Tibial nerve (tissue), 4 donors: ENCODE measurements around the gene RYR3. TPM values are rescaled to one million over a fixed set of nuclear protein-coding genes. Genes with fewer than 3 reads are reported as not detected.

Source experiments
- DNase-seq, 2 donors: peaks; one replicate each; pipeline ENCODE4 v3.0.0-alpha.2; 2019; ENCODE audit warnings: low spot score in 2 of 2
- H3K27ac ChIP-seq, 4 donors: fragments of 200-600 bp; sonication (generic) in 3 of 4; one replicate each; pipeline ENCODE4 v1.5.1; 2017 to 2019; ENCODE audit warnings: mild to moderate bottlenecking in 1 of 4
- H3K27me3 ChIP-seq, 2 donors: fragments of 200-600 bp; sonication (generic) in 1 of 2; one replicate each; pipeline versions ENCODE4 v1.5.1 to v1.6.0; 2017 to 2019
- H3K36me3 ChIP-seq, 3 donors: fragments of 200-600 bp; sonication (generic); one replicate each; pipeline ENCODE4 v1.5.1; 2018 to 2019
- H3K4me1 ChIP-seq, 4 donors: fragments of 200-600 bp; sonication (generic) in 3 of 4; one replicate each; pipeline ENCODE4 v1.5.1; 2017 to 2019
- H3K4me3 ChIP-seq, 4 donors: fragments of 200-600 bp; sonication (generic) in 3 of 4; one replicate each; pipeline ENCODE4 v1.5.1; 2017 to 2019; ENCODE audit warnings: mild to moderate bottlenecking in 1 of 4, moderate library complexity in 1 of 4
- H3K9me3 ChIP-seq, 4 donors: fragments of 200-600 bp; sonication (generic) in 3 of 4; one replicate each; pipeline ENCODE4 v1.5.1; 2017 to 2019
- EP300 ChIP-seq, 2 donors: sonication (generic); formaldehyde crosslinking; IDR thresholded peaks; one replicate each; pipeline ENCODE4 v1.6.1; 2017; ENCODE audit warnings: antibody characterized with exemption in 2 of 2, mild to moderate bottlenecking in 1 of 2
- POLR2A ChIP-seq, 2 donors: fragments of 450-650 bp; IDR thresholded peaks; one replicate each; pipeline ENCODE4 v1.6.1; 2017; ENCODE audit warnings: antibody characterized with exemption in 2 of 2, mild to moderate bottlenecking in 2 of 2, moderate library complexity in 2 of 2
- WGBS, 2 donors: methylation state at CpG; one replicate each; pipeline ENCODE4 v1.1.5; 2018; 5-methylcytosine and 5-hydroxymethylcytosine counted together
- total RNA-seq, 4 donors: library from RNA; depleted of rRNA; stranded (reverse); fragments of >200 nt; gene quantifications; one replicate each; pipeline ENCODE4 v1.1.0, GENCODE V29; 2016
- TF ChIP-seq, protein P1 (sequence below), 5 experiments: fragments of 200-600 bp in 3 of 5; fragments of 450-650 bp in 2 of 5; sonication (generic) in 3 of 5; IDR thresholded peaks; one replicate each; pipeline ENCODE4 v1.5.1; 2016 to 2019; ENCODE audit warnings: antibody characterized with exemption in 5 of 5, mild to moderate bottlenecking in 3 of 5, moderate library complexity in 2 of 5

The RYR3 gene
- total RNA-seq, 4 donors from 2014 or later, result 1.2 to 7.0 (median 5.4) TPM

DNA sequence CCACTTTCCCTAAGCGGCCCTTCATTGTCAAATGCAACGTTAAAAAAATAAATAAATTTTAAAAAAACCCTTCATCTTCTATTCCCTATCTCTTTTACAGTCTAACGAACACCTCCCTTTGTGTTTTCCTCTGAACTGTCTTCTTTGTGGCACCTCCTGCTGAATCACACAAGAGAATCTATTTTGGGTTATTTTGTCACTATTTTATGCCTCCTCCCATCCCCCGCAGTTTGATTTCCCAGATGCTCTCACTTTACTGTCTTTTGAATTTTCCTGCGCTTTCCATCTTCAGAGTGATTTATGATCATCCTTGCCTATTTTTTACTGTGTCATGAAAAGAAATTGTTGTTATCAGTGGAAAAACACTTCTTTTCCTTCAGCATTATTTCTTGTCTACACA, 32.5 kb downstream of the RYR3 start:
- no peaks in the 10 kb centered on the region for H3K9me3 ChIP-seq
- no peaks in the 10 kb centered on the region for H3K4me1 ChIP-seq
- 66% methylated on average over 5 of the region's 5 CpGs for WGBS, 2 donors
- TF ChIP-seq, protein P1, sequence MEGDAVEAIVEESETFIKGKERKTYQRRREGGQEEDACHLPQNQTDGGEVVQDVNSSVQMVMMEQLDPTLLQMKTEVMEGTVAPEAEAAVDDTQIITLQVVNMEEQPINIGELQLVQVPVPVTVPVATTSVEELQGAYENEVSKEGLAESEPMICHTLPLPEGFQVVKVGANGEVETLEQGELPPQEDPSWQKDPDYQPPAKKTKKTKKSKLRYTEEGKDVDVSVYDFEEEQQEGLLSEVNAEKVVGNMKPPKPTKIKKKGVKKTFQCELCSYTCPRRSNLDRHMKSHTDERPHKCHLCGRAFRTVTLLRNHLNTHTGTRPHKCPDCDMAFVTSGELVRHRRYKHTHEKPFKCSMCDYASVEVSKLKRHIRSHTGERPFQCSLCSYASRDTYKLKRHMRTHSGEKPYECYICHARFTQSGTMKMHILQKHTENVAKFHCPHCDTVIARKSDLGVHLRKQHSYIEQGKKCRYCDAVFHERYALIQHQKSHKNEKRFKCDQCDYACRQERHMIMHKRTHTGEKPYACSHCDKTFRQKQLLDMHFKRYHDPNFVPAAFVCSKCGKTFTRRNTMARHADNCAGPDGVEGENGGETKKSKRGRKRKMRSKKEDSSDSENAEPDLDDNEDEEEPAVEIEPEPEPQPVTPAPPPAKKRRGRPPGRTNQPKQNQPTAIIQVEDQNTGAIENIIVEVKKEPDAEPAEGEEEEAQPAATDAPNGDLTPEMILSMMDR (IDR thresholded peaks at IDR 0.05), result no peak
- no peak for TF ChIP-seq POLR2A (IDR thresholded peaks at IDR 0.05)
- no peak for TF ChIP-seq EP300 (IDR thresholded peaks at IDR 0.05)
- no peak overlapping the region for H3K4me3 ChIP-seq
- no peak for DNase-seq
- no peaks in the 10 kb centered on the region for H3K27me3 ChIP-seq
- no peaks in the 10 kb centered on the region for H3K36me3 ChIP-seq
- H3K27ac ChIP-seq, result no peak overlapping the region

DNA sequence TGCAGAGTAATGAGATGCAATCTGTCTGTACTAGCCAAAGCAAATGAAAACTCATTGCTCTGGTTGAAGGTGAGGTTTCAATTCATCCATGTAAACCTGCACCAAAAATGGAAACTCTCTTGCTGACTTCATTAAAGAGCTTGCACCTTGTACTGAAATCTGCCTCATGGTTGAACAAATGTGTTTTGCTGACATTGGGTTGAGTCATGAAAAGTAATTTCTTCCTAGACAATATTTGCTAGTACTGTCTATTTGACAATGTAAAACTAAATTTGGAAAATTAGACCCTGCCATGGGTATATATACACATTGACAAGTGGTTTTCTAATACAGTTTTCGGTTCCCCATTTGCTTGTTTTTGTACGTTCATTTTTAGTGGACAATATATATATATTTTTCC, 33.3 kb downstream of the RYR3 start:
- no peak overlapping the region for H3K4me3 ChIP-seq
- H3K36me3 ChIP-seq, result no peaks in the 10 kb centered on the region
- H3K27me3 ChIP-seq, result no peaks in the 10 kb centered on the region
- H3K9me3 ChIP-seq, result no peaks in the 10 kb centered on the region
- H3K27ac ChIP-seq, result no peak overlapping the region
- 90 to 94% methylated on average over 2 of the region's 2 CpGs for WGBS, 2 donors
- no peak for TF ChIP-seq POLR2A (IDR thresholded peaks at IDR 0.05)
- TF ChIP-seq EP300 (IDR thresholded peaks at IDR 0.05), result no peak
- TF ChIP-seq, protein P1 (IDR thresholded peaks at IDR 0.05), result no peak
- no peak for DNase-seq
- H3K4me1 ChIP-seq, result no peaks in the 10 kb centered on the region

DNA sequence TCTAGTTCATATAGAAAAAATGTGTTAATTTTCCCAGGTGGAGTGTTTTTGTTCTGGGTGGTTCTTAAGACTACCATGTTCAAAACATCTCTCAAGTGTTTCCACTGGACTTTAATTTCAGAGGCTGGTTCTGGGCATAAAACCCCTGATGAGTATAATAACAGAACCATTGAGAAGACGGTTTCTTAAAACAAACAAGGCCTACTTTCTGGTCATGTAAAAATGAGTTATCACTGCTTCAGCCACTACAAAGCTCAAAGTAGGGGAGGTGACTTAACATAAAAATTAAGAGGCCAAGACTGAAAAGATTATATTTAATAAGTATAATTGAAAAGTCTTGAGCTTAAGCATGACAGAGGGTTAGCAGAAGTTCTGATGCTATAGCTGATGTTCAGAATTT, 33.8 kb downstream of the RYR3 start:
- WGBS, 2 donors, result 50 to 73% methylated on average over 1 of the region's 1 CpG
- no peak overlapping the region for H3K4me3 ChIP-seq
- H3K36me3 ChIP-seq, result no peaks in the 10 kb centered on the region
- no peaks in the 10 kb centered on the region for H3K27me3 ChIP-seq
- no peaks in the 10 kb centered on the region for H3K4me1 ChIP-seq
- H3K9me3 ChIP-seq, result no peaks in the 10 kb centered on the region
- DNase-seq, result no peak
- no peak overlapping the region for H3K27ac ChIP-seq
- TF ChIP-seq POLR2A (IDR thresholded peaks at IDR 0.05) (no peak), EP300 (IDR thresholded peaks at IDR 0.05) (no peak)
- TF ChIP-seq, protein P1 (IDR thresholded peaks at IDR 0.05), result no peak

DNA sequence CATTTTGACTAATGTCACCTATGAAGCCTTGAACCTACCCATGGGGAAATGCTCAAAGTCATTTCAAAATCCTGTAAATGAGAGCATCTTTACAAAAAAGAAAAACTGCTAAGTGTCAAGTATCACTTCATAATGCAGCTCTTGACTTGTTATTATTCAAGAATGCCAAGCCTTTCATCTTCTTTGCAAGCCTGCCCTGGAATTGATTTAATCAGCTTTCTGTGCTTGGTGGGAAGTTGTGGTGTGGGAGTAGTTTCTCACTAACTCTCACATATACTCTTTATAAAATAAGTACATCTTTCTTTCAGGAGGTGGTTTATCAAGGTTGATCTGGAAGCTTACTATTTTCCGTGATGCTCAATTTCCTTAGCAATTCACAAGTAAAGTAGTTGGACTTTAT, 43.6 kb downstream of the RYR3 start:
- H3K9me3 ChIP-seq, result no peaks in the 10 kb centered on the region
- 83 to 96% methylated on average over 1 of the region's 1 CpG for WGBS, 2 donors

DNA sequence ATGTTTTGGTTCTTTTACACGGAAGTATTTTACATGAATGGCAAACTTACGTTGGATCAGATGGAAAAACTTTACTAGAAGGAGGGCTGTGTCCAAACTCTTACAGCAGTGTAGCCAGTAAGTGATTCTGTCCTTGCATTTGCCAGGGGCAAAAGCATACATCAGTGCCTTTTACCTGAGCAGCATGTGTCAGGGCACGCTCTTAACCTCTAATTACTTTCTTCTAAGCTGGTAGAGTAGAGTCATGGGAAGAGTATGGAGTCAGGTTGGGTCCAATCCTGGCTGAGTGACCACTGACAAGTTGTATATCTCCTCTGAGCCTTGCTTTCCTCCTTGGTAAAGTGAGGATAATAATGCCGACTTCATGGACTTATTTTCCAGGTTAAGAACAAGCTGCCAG, 47.1 kb downstream of the RYR3 start:
- Histone ChIP-seq H3K27me3 (no peaks in the 10 kb centered on the region), H3K36me3 (no peaks in the 10 kb centered on the region), H3K9me3 (no peaks in the 10 kb centered on the region), H3K4me1 (no peaks in the 10 kb centered on the region), H3K27ac (no peak overlapping the region), H3K4me3 (no peak overlapping the region)
- WGBS, 2 donors, result 59 to 71% methylated on average over 4 of the region's 4 CpGs
- DNase-seq, result no peak
- TF ChIP-seq EP300 (IDR thresholded peaks at IDR 0.05) (no peak), POLR2A (IDR thresholded peaks at IDR 0.05) (no peak)
- TF ChIP-seq, protein P1 (IDR thresholded peaks at IDR 0.05), result no peak

More for the DNA sequence above, 43.6 kb downstream of the RYR3 start:
- no peaks in the 10 kb centered on the region for H3K36me3 ChIP-seq
- H3K27ac ChIP-seq, result no peak overlapping the region
- DNase-seq, result no peak
- no peaks in the 10 kb centered on the region for H3K27me3 ChIP-seq
- H3K4me1 ChIP-seq, result no peaks in the 10 kb centered on the region
- no peak overlapping the region for H3K4me3 ChIP-seq
- TF ChIP-seq EP300 (IDR thresholded peaks at IDR 0.05) (no peak), POLR2A (IDR thresholded peaks at IDR 0.05) (no peak)
- TF ChIP-seq, protein P1 (IDR thresholded peaks at IDR 0.05), result no peak
